ENCODE results near the gene RBPJL. TPM values are rescaled to one million over a fixed set of nuclear protein-coding genes. Genes with fewer than 3 reads are reported as not detected.

Gene RBPJL
- total and polyA plus RNA-seq, 4 donors: not detected

DNA sequence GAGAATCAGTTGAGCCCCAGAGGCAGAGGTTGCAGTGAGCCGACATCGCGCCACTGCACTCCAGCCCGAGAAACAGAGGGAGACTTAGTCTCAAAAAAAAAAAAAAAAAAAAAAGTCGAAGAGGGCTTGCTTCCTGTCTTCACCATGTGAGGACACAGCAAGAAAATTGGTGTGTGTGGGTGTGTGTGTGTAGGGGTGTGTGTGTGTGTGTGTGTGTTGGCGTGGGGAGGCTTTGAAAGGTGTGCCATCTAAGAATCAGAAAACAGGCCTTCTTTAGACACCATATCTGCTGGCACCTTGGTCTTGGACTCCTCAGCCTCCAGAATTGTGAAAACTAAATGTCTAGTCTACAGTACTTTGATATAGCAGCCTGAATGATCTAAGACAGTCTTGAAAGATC lies 6.9 kb upstream of the RBPJL start:
- no peak for DNase-seq (ENCODE audit: low spot score)
- TF ChIP-seq EGR1 (IDR thresholded peaks at IDR 0.05; ENCODE audit: low read depth in 2 of 2) (no peak), FOXA2 (IDR thresholded peaks at IDR 0.05) (no peak), HNF4A (conservative IDR thresholded peaks at IDR 0.05) (no peak), YY1 (IDR thresholded peaks at IDR 0.05) (no peak), FOXA1 (IDR thresholded peaks at IDR 0.05) (no peak), RAD21 (IDR thresholded peaks at IDR 0.05) (no peak), TAF1 (conservative IDR thresholded peaks at IDR 0.05) (no peak), GABPA (IDR thresholded peaks at IDR 0.05 in 1 of 2, conservative IDR thresholded peaks at IDR 0.05 in 1 of 2) (no peak), HNF4G (IDR thresholded peaks at IDR 0.05) (no peak), NR2F2 (IDR thresholded peaks at IDR 0.05) (no peak), RXRA (IDR thresholded peaks at IDR 0.05) (no peak)
- TF ChIP-seq, protein P1, sequence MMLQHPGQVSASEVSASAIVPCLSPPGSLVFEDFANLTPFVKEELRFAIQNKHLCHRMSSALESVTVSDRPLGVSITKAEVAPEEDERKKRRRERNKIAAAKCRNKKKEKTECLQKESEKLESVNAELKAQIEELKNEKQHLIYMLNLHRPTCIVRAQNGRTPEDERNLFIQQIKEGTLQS (IDR thresholded peaks at IDR 0.05): no peak
- TF ChIP-seq, protein P2, sequence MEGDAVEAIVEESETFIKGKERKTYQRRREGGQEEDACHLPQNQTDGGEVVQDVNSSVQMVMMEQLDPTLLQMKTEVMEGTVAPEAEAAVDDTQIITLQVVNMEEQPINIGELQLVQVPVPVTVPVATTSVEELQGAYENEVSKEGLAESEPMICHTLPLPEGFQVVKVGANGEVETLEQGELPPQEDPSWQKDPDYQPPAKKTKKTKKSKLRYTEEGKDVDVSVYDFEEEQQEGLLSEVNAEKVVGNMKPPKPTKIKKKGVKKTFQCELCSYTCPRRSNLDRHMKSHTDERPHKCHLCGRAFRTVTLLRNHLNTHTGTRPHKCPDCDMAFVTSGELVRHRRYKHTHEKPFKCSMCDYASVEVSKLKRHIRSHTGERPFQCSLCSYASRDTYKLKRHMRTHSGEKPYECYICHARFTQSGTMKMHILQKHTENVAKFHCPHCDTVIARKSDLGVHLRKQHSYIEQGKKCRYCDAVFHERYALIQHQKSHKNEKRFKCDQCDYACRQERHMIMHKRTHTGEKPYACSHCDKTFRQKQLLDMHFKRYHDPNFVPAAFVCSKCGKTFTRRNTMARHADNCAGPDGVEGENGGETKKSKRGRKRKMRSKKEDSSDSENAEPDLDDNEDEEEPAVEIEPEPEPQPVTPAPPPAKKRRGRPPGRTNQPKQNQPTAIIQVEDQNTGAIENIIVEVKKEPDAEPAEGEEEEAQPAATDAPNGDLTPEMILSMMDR (IDR thresholded peaks at IDR 0.05; ENCODE audit: low read depth, low read length, missing input control): no peak
- TF ChIP-seq, protein P3, sequence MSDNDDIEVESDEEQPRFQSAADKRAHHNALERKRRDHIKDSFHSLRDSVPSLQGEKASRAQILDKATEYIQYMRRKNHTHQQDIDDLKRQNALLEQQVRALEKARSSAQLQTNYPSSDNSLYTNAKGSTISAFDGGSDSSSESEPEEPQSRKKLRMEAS (IDR thresholded peaks at IDR 0.05): no peak
- TF ChIP-seq, protein P4, sequence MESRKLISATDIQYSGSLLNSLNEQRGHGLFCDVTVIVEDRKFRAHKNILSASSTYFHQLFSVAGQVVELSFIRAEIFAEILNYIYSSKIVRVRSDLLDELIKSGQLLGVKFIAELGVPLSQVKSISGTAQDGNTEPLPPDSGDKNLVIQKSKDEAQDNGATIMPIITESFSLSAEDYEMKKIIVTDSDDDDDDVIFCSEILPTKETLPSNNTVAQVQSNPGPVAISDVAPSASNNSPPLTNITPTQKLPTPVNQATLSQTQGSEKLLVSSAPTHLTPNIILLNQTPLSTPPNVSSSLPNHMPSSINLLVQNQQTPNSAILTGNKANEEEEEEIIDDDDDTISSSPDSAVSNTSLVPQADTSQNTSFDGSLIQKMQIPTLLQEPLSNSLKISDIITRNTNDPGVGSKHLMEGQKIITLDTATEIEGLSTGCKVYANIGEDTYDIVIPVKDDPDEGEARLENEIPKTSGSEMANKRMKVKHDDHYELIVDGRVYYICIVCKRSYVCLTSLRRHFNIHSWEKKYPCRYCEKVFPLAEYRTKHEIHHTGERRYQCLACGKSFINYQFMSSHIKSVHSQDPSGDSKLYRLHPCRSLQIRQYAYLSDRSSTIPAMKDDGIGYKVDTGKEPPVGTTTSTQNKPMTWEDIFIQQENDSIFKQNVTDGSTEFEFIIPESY (IDR thresholded peaks at IDR 0.05): no peak
- no peaks in the 10 kb centered on the region for H3K36me3 ChIP-seq (ENCODE audit: control insufficient read depth in 4 of 4, insufficient read depth in 3 of 4, low read depth in 1 of 4, low read length in 3 of 4)
- no peak overlapping the region for H3K27ac ChIP-seq (ENCODE audit: low read depth in 1 of 2, low read length in 2 of 2)
- H3K4me1 ChIP-seq (ENCODE audit: control insufficient read depth in 4 of 4, insufficient read depth in 4 of 4, low read length in 3 of 4): no peaks in the 10 kb centered on the region
- H3K27me3 ChIP-seq (ENCODE audit: control insufficient read depth in 4 of 4, insufficient read depth in 4 of 4, low read length in 3 of 4): no peaks in the 10 kb centered on the region
- WGBS: 89% methylated on average over 6 of the region's 6 CpGs
- H3K4me3 ChIP-seq (ENCODE audit: low read depth in 1 of 3, low read length in 3 of 3): no peak overlapping the region
- H3K9me3 ChIP-seq (ENCODE audit: control insufficient read depth in 4 of 4, low read length in 3 of 4): no peaks in the 10 kb centered on the region
- no peak overlapping the region for H3K9ac ChIP-seq (ENCODE audit: low read depth in 1 of 2, low read length in 2 of 2)

DNA sequence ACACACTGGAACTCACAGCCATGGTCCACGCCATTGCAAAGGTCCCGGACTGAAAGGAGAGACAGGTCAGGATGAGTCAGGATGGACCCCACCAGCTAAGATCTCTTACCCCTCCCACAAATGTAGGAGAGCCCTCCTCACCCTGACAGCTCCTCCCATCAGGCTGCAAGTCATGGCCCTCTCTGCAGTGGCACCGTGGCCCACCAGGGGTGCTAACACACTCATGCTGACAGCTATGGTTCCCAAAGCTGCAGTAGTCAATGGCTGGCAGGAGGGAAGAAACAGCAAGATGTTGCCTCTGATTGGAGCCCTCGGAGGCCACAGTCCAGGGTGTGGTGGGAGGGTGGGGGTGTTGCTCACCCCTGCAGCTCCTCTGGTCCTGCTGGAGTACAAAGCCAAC lies 5.7 kb upstream of the RBPJL start:
- Histone ChIP-seq H3K27ac (ENCODE audit: low read depth in 1 of 2, low read length in 2 of 2) (no peak overlapping the region), H3K9ac (ENCODE audit: low read depth in 1 of 2, low read length in 2 of 2) (no peak overlapping the region), H3K36me3 (ENCODE audit: control insufficient read depth in 4 of 4, insufficient read depth in 3 of 4, low read depth in 1 of 4, low read length in 3 of 4) (no peaks in the 10 kb centered on the region), H3K4me1 (ENCODE audit: control insufficient read depth in 4 of 4, insufficient read depth in 4 of 4, low read length in 3 of 4) (no peaks in the 10 kb centered on the region), H3K4me3 (ENCODE audit: low read depth in 1 of 3, low read length in 3 of 3) (no peak overlapping the region), H3K9me3 (ENCODE audit: control insufficient read depth in 4 of 4, low read length in 3 of 4) (no peaks in the 10 kb centered on the region), H3K27me3 (ENCODE audit: control insufficient read depth in 4 of 4, insufficient read depth in 4 of 4, low read length in 3 of 4) (peaks cover 0 to 2% (median 0%) of the 10 kb centered on the region in 4 donors)
- no peak for DNase-seq (ENCODE audit: low spot score)
- 46% methylated on average over 4 of the region's 4 CpGs for WGBS
- no peak for TF ChIP-seq EGR1 (IDR thresholded peaks at IDR 0.05; ENCODE audit: low read depth in 2 of 2)
- TF ChIP-seq, protein P3 (IDR thresholded peaks at IDR 0.05): no peak
- TF ChIP-seq, protein P4 (IDR thresholded peaks at IDR 0.05): no peak
- no peak for TF ChIP-seq YY1 (IDR thresholded peaks at IDR 0.05)
- no peak for TF ChIP-seq JUND (IDR thresholded peaks at IDR 0.05)
- TF ChIP-seq TAF1 (conservative IDR thresholded peaks at IDR 0.05): no peak
- TF ChIP-seq FOXA2 (IDR thresholded peaks at IDR 0.05): no peak
- TF ChIP-seq GABPA (IDR thresholded peaks at IDR 0.05 in 1 of 2, conservative IDR thresholded peaks at IDR 0.05 in 1 of 2): no peak
